IPS-15b (cell line): Measurements from ENCODE around the gene ANXA2R.
"Not testable (repeated sequence)": the region's sequence is repeated elsewhere in the genome, so short reads cannot be mapped to it uniquely, and the experiment has no call there.

ENCODE experiments used
- H3K27me3 ChIP-seq: one replicate; pipeline ENCODE4 v1.6.1; 2013; ENCODE audit warnings: low read length; ENCODE audit not compliant: control insufficient read depth, insufficient read depth
- H3K36me3 ChIP-seq: one replicate; pipeline ENCODE4 v1.6.1; 2013; ENCODE audit warnings: low read length; ENCODE audit not compliant: control insufficient read depth, insufficient read depth
- H3K4me1 ChIP-seq: one replicate; pipeline ENCODE4 v1.6.1; 2013; ENCODE audit warnings: mild to moderate bottlenecking, low read length; ENCODE audit not compliant: control insufficient read depth, insufficient read depth
- H3K4me3 ChIP-seq: one replicate; pipeline ENCODE4 v1.5.1; 2013; ENCODE audit warnings: low read depth, low read length
- H3K9ac ChIP-seq: one replicate; pipeline ENCODE4 v1.6.1; 2013; ENCODE audit warnings: low read depth, mild to moderate bottlenecking, low read length
- H3K9me3 ChIP-seq: one replicate; pipeline ENCODE4 v1.6.1; 2013; ENCODE audit warnings: mild to moderate bottlenecking, low read length; ENCODE audit not compliant: control insufficient read depth, insufficient read depth

ANXA2R gene

GRCh38 chr5:43038496-43038989 lies 1.6 kb downstream of the ANXA2R start:
- Histone ChIP-seq H3K36me3 (no peaks in the 10 kb centered on the region), H3K9me3 (no peaks in the 10 kb centered on the region), H3K4me3 (peak overlapping the region; percentile 19), H3K4me1 (peaks cover 5% of the 10 kb centered on the region), H3K27me3 (peaks cover 99% of the 10 kb centered on the region), H3K9ac (no peak overlapping the region)

- no peak overlapping the region for H3K9ac ChIP-seq
- no peaks in the 10 kb centered on the region for H3K9me3 ChIP-seq
- H3K4me1 ChIP-seq: peaks cover 5% of the 10 kb centered on the region
- H3K27me3 ChIP-seq: peaks cover 99% of the 10 kb centered on the region
- H3K36me3 ChIP-seq: no peaks in the 10 kb centered on the region
- H3K4me3 ChIP-seq: peak overlapping the region; percentile 19
Measured at GRCh38 chr5:43037636-43038495, 2.3 kb downstream of the ANXA2R start.

- Histone ChIP-seq H3K9me3 (no peaks in the 10 kb centered on the region), H3K4me3 (peak overlapping the region; percentile 1), H3K27me3 (peaks cover 97% of the 10 kb centered on the region), H3K36me3 (no peaks in the 10 kb centered on the region), H3K4me1 (peaks cover 5% of the 10 kb centered on the region), H3K9ac (no peak overlapping the region)
Measured at GRCh38 chr5:43036856-43037635, 3.1 kb downstream of the ANXA2R start.

GRCh38 chr5:43036409-43036808 lies 3.7 kb downstream of the ANXA2R start:
- H3K9ac ChIP-seq: no peak overlapping the region
- H3K4me1 ChIP-seq: peaks cover 5% of the 10 kb centered on the region
- peak overlapping the region; percentile 1 for H3K4me3 ChIP-seq
- no peaks in the 10 kb centered on the region for H3K36me3 ChIP-seq
- H3K27me3 ChIP-seq: peaks cover 90% of the 10 kb centered on the region
- no peaks in the 10 kb centered on the region for H3K9me3 ChIP-seq

- no peaks in the 10 kb centered on the region for H3K9me3 ChIP-seq
- H3K36me3 ChIP-seq: no peaks in the 10 kb centered on the region
- H3K27me3 ChIP-seq: peaks cover 87% of the 10 kb centered on the region
- H3K4me1 ChIP-seq: peaks cover 3% of the 10 kb centered on the region
- H3K9ac ChIP-seq: no peak overlapping the region
- peak overlapping the region; percentile 30 for H3K4me3 ChIP-seq
Measured at GRCh38 chr5:43034591-43034968, 5.5 kb downstream of the ANXA2R start.

- peak overlapping the region; percentile 30 for H3K4me3 ChIP-seq
- no peaks in the 10 kb centered on the region for H3K36me3 ChIP-seq
- no peaks in the 10 kb centered on the region for H3K9me3 ChIP-seq
- no peak overlapping the region for H3K9ac ChIP-seq
- H3K27me3 ChIP-seq: peaks cover 87% of the 10 kb centered on the region
- H3K4me1 ChIP-seq: peaks cover 3% of the 10 kb centered on the region
Measured at GRCh38 chr5:43033841-43034590, 6.1 kb downstream of the ANXA2R start.

- no peaks in the 10 kb centered on the region for H3K4me1 ChIP-seq
- H3K9me3 ChIP-seq: no peaks in the 10 kb centered on the region
- H3K4me3 ChIP-seq: no peak overlapping the region
- H3K9ac ChIP-seq: no peak overlapping the region
- peaks cover 81% of the 10 kb centered on the region for H3K27me3 ChIP-seq
- no peaks in the 10 kb centered on the region for H3K36me3 ChIP-seq
Measured at GRCh38 chr5:43027054-43027785, 12.9 kb downstream of the ANXA2R start.

GRCh38 chr5:43025184-43025950 lies 14.8 kb downstream of the ANXA2R start:
- not testable (repeated sequence) for H3K9me3 ChIP-seq, H3K36me3 ChIP-seq, H3K4me1 ChIP-seq, H3K9ac ChIP-seq
- H3K4me3 ChIP-seq: peak overlapping the region; percentile 4
- H3K27me3 ChIP-seq: peaks cover 93% of the 10 kb centered on the region

GRCh38 chr5:43024217-43024616 lies 15.9 kb downstream of the ANXA2R start:
- H3K36me3 ChIP-seq: no peaks in the 10 kb centered on the region
- H3K27me3 ChIP-seq: peaks cover 93% of the 10 kb centered on the region
- no peak overlapping the region for H3K9ac ChIP-seq
- H3K4me3 ChIP-seq: no peak overlapping the region
- no peaks in the 10 kb centered on the region for H3K9me3 ChIP-seq
- no peaks in the 10 kb centered on the region for H3K4me1 ChIP-seq

- Histone ChIP-seq H3K9me3 (no peaks in the 10 kb centered on the region), H3K4me1 (peaks cover 8% of the 10 kb centered on the region), H3K4me3 (no peak overlapping the region), H3K9ac (no peak overlapping the region), H3K36me3 (no peaks in the 10 kb centered on the region), H3K27me3 (peaks cover 93% of the 10 kb centered on the region)
Measured at GRCh38 chr5:43021151-43021550, 19.0 kb downstream of the ANXA2R start.
